Caco-2 (cell line): ENCODE results near the gene LONP2. TPM values are rescaled to one million over a fixed set of nuclear protein-coding genes. Genes with fewer than 3 reads are reported as not detected.
A peak's percentile ranks its signal among the peaks of the same experiment; 100 is the strongest.

Experiments used
- BruUV-seq: library from RNA; stranded (reverse); fragments of 400-500 nt; replicated peaks from 2 replicates; lab custom pipeline; 2021; lab: Mats Ljungman, UMichigan
- CTCF ChIA-PET: fragments of 300-600 bp; sonication (Branson Sonifier 250); formaldehyde crosslinking; loops from one replicate; lab custom pipeline; 2022; ENCODE audit warnings: antibody characterized with exemption; lab: Charles Lee
- POLR2A ChIA-PET: fragments of 300-600 bp; sonication (Branson Sonifier 250); formaldehyde crosslinking; loops from one replicate; lab custom pipeline; 2022; ENCODE audit warnings: antibody characterized with exemption; lab: Charles Lee
- DNase-seq, 2 experiments: peaks; one replicate each; pipeline versions ENCODE4 v3.0.0 to v3.0.0-alpha.2; 2020 to 2022
- H3K27me3 ChIP-seq: replicated peaks from 2 replicates; pipeline ENCODE4 v1.6.0; 2011; ENCODE audit warnings: low read length; ENCODE audit not compliant: control insufficient read depth, insufficient read depth
- H3K36me3 ChIP-seq: 2 replicates; pipeline ENCODE4 v1.5.1; 2011; ENCODE audit warnings: low read length; ENCODE audit not compliant: control insufficient read depth, insufficient read depth
- H3K4me1 ChIP-seq: fragments of 250-450 bp; sonication (Bioruptor Pico); 2 replicates; pipeline ENCODE4 v1.5.1; 2020; ENCODE audit warnings: mild to moderate bottlenecking
- H3K4me3 ChIP-seq: 2 replicates; pipeline ENCODE4 v1.5.1; 2011; ENCODE audit warnings: low read depth, mild to moderate bottlenecking, control low read depth, low read length
- H3K9me3 ChIP-seq: fragments of 250-450 bp; sonication (Bioruptor Pico); 2 replicates; pipeline ENCODE4 v1.5.1; 2020; ENCODE audit warnings: mild to moderate bottlenecking, moderate library complexity
- H3K27ac Mint-ChIP-seq: one replicate; pipeline ENCODE4 v1.8.0; 2022; ENCODE audit warnings: mixed read lengths; ENCODE audit not compliant: unreplicated experiment
- H3K27me3 Mint-ChIP-seq: one replicate; pipeline ENCODE4 v1.8.0; 2022; ENCODE audit warnings: mixed read lengths; ENCODE audit not compliant: insufficient read depth, unreplicated experiment
- H3K36me3 Mint-ChIP-seq: one replicate; pipeline ENCODE4 v1.8.0; 2022; ENCODE audit warnings: mild to moderate bottlenecking, mixed read lengths; ENCODE audit not compliant: insufficient read depth, unreplicated experiment
- H3K4me1 Mint-ChIP-seq: one replicate; pipeline ENCODE4 v1.8.0; 2022; ENCODE audit warnings: low read depth, mixed read lengths; ENCODE audit not compliant: unreplicated experiment
- H3K4me3 Mint-ChIP-seq: one replicate; pipeline ENCODE4 v1.8.0; 2022; ENCODE audit warnings: mild to moderate bottlenecking, moderate library complexity, mixed read lengths; ENCODE audit not compliant: unreplicated experiment
- H3K9me3 Mint-ChIP-seq: one replicate; pipeline ENCODE4 v1.8.0; 2022; ENCODE audit warnings: mixed read lengths; ENCODE audit not compliant: unreplicated experiment
- intact Hi-C: fragments of 100-400 bp; cut with micrococcal nuclease; formaldehyde crosslinking; loops from one replicate; pipeline ENCODE4 v1.10.0; 2022; ENCODE audit not compliant: unreplicated experiment
- total RNA-seq: library from RNA; stranded (reverse); gene quantifications from 2 replicates; pipeline ENCODE4 v1.2.3, GENCODE V29; 2022
- TF ChIP-seq, protein P1 (sequence below), 2 experiments: fragments of 200-600 bp in 1 of 2; IDR thresholded peaks; 1 replicate in 1 of 2; 2 replicates in 1 of 2; pipeline versions ENCODE4 v1.5.1 to v1.8.0; 2011 to 2022; ENCODE audit warnings: antibody characterized with exemption in 1 of 2, control low read depth in 1 of 2, inconsistent platforms in 1 of 2, low read depth in 1 of 2, low read length in 1 of 2, mild to moderate bottlenecking in 1 of 2, moderate library complexity in 1 of 2; ENCODE audit not compliant: insufficient read depth in 1 of 2, severe bottlenecking in 1 of 2, unreplicated experiment in 1 of 2

Gene LONP2
- total RNA-seq, 1 experiment from 2014 or later = 32.1 TPM

DNA sequence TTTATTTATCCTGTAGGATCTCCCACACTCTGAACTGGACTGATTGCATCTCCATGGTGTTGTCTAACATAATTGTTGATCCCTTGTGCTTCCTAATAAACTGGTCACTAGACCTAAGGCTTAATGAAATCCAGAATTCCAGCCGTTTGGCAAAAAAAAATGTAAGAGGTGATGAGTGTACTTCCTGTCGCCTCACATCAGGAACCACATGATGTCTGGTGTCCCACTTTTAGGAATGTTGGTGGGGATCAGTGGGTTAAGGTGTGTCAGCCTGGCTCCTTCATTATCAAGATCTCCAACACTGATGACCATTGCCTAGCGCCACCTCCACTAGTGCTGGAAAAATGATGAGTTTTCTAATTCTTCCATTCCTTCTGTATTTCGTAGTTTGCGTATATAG is 18.6 kb upstream of the LONP2 start:
- no peak overlapping the region for H3K4me3 Mint-ChIP-seq
- H3K36me3 Mint-ChIP-seq = peaks cover 4% of the 10 kb centered on the region
- no peaks in the 10 kb centered on the region for H3K9me3 Mint-ChIP-seq
- H3K36me3 ChIP-seq = no peaks in the 10 kb centered on the region
- peaks cover 3% of the 10 kb centered on the region for H3K27me3 Mint-ChIP-seq
- BruUV-seq = no TSS peak
- H3K4me1 Mint-ChIP-seq = peaks cover 10% of the 10 kb centered on the region
- H3K4me3 ChIP-seq = no peak overlapping the region
- no peaks in the 10 kb centered on the region; the same call in 1 of the 2 replicates for H3K27me3 ChIP-seq
- H3K4me1 ChIP-seq = peaks cover 10% of the 10 kb centered on the region; the same call in 1 of the 2 replicates
- TF ChIP-seq, protein P1, sequence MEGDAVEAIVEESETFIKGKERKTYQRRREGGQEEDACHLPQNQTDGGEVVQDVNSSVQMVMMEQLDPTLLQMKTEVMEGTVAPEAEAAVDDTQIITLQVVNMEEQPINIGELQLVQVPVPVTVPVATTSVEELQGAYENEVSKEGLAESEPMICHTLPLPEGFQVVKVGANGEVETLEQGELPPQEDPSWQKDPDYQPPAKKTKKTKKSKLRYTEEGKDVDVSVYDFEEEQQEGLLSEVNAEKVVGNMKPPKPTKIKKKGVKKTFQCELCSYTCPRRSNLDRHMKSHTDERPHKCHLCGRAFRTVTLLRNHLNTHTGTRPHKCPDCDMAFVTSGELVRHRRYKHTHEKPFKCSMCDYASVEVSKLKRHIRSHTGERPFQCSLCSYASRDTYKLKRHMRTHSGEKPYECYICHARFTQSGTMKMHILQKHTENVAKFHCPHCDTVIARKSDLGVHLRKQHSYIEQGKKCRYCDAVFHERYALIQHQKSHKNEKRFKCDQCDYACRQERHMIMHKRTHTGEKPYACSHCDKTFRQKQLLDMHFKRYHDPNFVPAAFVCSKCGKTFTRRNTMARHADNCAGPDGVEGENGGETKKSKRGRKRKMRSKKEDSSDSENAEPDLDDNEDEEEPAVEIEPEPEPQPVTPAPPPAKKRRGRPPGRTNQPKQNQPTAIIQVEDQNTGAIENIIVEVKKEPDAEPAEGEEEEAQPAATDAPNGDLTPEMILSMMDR (IDR thresholded peaks at IDR 0.05; ENCODE audit: insufficient read depth in 1 of 2, low read depth in 1 of 2, low read length in 1 of 2, severe bottlenecking in 1 of 2, unreplicated experiment in 1 of 2) = no peak
- POLR2A ChIA-PET = no interaction called here
- DNase-seq = no peak
- CTCF ChIA-PET = interaction anchor here (0.6 kb wide), 1 partner anchor 44 kb away, joined by 7 read pairs; no protein-coding TSS in a partner anchor
- H3K27ac Mint-ChIP-seq = no peak overlapping the region
- H3K9me3 ChIP-seq = no peaks in the 10 kb centered on the region
- intact Hi-C loops = no loop called here

DNA sequence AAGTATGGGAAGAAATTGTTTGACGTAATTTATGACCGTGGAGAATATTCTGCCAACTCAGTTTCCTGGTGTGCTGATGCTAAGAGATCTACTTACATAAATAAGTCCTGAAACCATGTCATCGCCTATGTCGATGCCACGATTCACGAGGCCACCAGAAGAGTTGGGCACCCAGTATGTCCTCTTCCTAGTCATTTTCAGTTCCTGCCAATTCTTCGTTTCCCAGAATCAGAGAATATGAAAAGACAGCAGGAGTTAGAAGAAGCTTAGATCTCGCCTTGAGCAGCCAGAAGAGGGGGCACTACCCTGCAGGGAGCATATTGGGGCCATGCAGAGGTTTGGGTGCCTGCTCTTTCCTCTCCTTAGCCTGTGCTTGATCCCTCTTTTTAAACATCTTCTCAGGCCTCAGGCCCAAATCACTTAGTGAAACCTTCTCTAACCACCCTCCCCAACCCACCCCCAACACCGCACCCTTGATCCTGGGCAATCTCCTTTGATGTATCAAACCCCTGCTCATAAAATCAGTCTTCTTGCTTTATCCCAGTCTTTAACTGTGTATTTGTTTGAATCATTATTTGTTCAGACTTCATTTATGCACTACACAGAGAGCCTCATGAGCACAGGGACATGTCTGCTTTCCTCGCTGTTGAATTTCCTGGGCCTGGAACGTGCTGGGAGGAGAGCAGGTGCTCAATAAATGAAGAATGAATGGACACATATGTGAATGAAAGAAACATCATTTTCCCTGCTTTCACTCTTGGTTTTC is 12.2 kb upstream of the LONP2 start:
- peak; percentile 44 to 48 for DNase-seq
- Histone ChIP-seq H3K27me3 (no peaks in the 10 kb centered on the region; the same call in 1 of the 2 replicates), H3K9me3 (no peaks in the 10 kb centered on the region), H3K36me3 (no peaks in the 10 kb centered on the region), H3K4me3 (no peak overlapping the region), H3K4me1 (peaks cover 10% of the 10 kb centered on the region; the same call in 1 of the 2 replicates)
- Mint-ChIP-seq H3K9me3 (no peaks in the 10 kb centered on the region), H3K4me3 (no peak overlapping the region), H3K4me1 (peaks cover 30% of the 10 kb centered on the region), H3K27ac (no peak overlapping the region), H3K36me3 (peaks cover 4% of the 10 kb centered on the region), H3K27me3 (peaks cover 3% of the 10 kb centered on the region)
- intact Hi-C loops = no loop called here
- BruUV-seq = no TSS peak
- ChIA-PET CTCF (interaction anchor here (0.6 to 1.3 kb wide), 2 partner anchors 67 to 397 kb away, joined by 4 to 5 read pairs; no protein-coding TSS in a partner anchor), POLR2A (no interaction called here)
- TF ChIP-seq, protein P1 (IDR thresholded peaks at IDR 0.05; ENCODE audit: insufficient read depth in 1 of 2, low read depth in 1 of 2, low read length in 1 of 2, severe bottlenecking in 1 of 2, unreplicated experiment in 1 of 2) = peak; percentile 34 to 75

DNA sequence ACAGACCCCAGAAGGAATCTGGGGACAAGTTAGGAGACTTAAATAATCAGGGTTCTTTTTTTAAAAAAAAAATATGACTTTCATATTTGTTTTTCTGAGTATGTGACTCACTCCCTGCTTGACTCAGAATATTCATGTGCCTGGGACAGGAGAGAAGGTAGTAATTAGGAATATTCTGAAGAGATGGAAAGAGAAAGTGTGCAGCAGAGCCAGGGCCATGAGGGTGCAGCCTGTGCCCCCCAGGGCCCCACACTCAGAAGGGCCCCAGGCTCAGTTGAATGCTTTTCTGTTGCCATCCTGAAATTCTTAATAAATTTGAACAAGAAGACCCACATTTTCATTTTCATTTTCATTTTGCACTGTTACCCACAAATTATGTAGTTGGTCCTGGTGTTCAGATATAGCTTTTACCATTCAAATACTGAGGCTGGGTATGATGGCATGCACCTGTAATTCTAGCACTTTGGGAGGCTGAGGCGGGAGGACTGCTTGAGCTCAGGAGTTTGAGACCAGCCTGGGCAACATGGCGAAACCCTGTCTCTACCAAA is 11.5 kb upstream of the LONP2 start:
- H3K27ac Mint-ChIP-seq = no peak overlapping the region
- H3K36me3 Mint-ChIP-seq = peaks cover 4% of the 10 kb centered on the region
- peaks cover 30% of the 10 kb centered on the region for H3K4me1 Mint-ChIP-seq
- H3K9me3 Mint-ChIP-seq = no peaks in the 10 kb centered on the region
- intact Hi-C loops = no loop called here
- Histone ChIP-seq H3K4me3 (no peak overlapping the region), H3K4me1 (peaks cover 10% of the 10 kb centered on the region; the same call in 1 of the 2 replicates), H3K9me3 (no peaks in the 10 kb centered on the region), H3K36me3 (no peaks in the 10 kb centered on the region), H3K27me3 (no peaks in the 10 kb centered on the region)
- TF ChIP-seq, protein P1 (IDR thresholded peaks at IDR 0.05; ENCODE audit: insufficient read depth in 1 of 2, low read depth in 1 of 2, low read length in 1 of 2, severe bottlenecking in 1 of 2, unreplicated experiment in 1 of 2) = no peak
- H3K4me3 Mint-ChIP-seq = no peak overlapping the region
- DNase-seq = no peak
- no TSS peak for BruUV-seq
- H3K27me3 Mint-ChIP-seq = peaks cover 3% of the 10 kb centered on the region
- CTCF ChIA-PET = no interaction called here
- POLR2A ChIA-PET = no interaction called here
